Cardiac muscle cell (in vitro differentiated cells and primary cell): ENCODE results near the gene PHKA2. TPM values are rescaled to one million over a fixed set of nuclear protein-coding genes. Genes with fewer than 3 reads are reported as not detected.

Experiments used
- DNase-seq, 2 donors: peaks; one replicate each; pipeline versions ENCODE4 v3.0.0 to v3.0.0-alpha.2; 2010 to 2017; ENCODE audit warnings: low read depth in 1 of 2, low spot score in 1 of 2
- H3K27ac ChIP-seq: fragments of 200-600 bp; sonication (generic); 2 replicates; pipeline ENCODE4 v1.5.1; 2016
- H3K27me3 ChIP-seq: fragments of 200-600 bp; sonication (generic); 2 replicates; pipeline ENCODE4 v1.6.0; 2016; ENCODE audit warnings: control low read depth
- H3K36me3 ChIP-seq: fragments of 200-600 bp; sonication (generic); 2 replicates; pipeline ENCODE4 v1.5.1; 2016; ENCODE audit warnings: control low read depth
- H3K4me1 ChIP-seq: fragments of 200-600 bp; sonication (generic); 2 replicates; pipeline ENCODE4 v1.8.1; 2017; ENCODE audit warnings: low read depth, mild to moderate bottlenecking, mixed run types
- H3K4me3 ChIP-seq: fragments of 200-600 bp; sonication (generic); 2 replicates; pipeline ENCODE4 v1.5.1; 2016; ENCODE audit warnings: mild to moderate bottlenecking
- H3K9me3 ChIP-seq: fragments of 200-600 bp; sonication (generic); 2 replicates; pipeline ENCODE4 v1.5.1; 2017; ENCODE audit warnings: low read depth, mild to moderate bottlenecking, control low read depth
- polyA plus RNA-seq: library from polyadenylated mRNA; unstranded; fragments of >200 nt; fragmentation: Nextera tagmentation; extraction: Ambion mirVana; gene quantifications from 2 replicates; pipeline ENCODE4 v1.2.1, GENCODE V29; 2016
- total RNA-seq: library from RNA; depleted of rRNA; stranded (reverse); fragments of >200 nt; gene quantifications from 2 replicates; pipeline ENCODE4 v1.2.3, GENCODE V29; 2016
- TF ChIP-seq, protein P1 (sequence below): IDR thresholded peaks from 2 replicates; pipeline ENCODE4 v1.5.1; 2012; ENCODE audit warnings: low read depth, mild to moderate bottlenecking, low read length

The PHKA2 gene
- total and polyA plus RNA-seq, 2 experiments from 2014 or later = 34.8 to 47.3 TPM

DNA sequence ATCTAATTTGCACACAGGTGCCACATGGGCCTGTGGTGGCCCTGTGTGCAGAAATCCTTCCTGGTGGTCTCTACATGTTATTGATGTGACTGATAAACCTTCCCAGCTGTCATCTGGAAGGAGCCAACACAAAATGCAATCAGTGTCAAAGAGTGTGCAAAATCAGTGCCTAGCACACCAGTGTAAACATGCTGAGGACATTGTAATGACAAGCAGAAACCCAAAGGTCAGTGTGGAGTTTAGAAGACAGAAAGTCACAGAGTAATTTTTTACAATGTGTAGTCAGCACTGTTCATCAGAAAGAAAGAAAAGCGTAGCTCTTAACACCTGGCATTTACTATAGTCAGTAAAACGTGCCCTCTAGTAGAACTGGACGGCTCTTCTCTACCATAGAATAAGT is 50.3 kb downstream of the PHKA2 start:
- no peaks in the 10 kb centered on the region for H3K27me3 ChIP-seq
- no peaks in the 10 kb centered on the region for H3K4me1 ChIP-seq
- no peak overlapping the region for H3K4me3 ChIP-seq
- TF ChIP-seq, protein P1, sequence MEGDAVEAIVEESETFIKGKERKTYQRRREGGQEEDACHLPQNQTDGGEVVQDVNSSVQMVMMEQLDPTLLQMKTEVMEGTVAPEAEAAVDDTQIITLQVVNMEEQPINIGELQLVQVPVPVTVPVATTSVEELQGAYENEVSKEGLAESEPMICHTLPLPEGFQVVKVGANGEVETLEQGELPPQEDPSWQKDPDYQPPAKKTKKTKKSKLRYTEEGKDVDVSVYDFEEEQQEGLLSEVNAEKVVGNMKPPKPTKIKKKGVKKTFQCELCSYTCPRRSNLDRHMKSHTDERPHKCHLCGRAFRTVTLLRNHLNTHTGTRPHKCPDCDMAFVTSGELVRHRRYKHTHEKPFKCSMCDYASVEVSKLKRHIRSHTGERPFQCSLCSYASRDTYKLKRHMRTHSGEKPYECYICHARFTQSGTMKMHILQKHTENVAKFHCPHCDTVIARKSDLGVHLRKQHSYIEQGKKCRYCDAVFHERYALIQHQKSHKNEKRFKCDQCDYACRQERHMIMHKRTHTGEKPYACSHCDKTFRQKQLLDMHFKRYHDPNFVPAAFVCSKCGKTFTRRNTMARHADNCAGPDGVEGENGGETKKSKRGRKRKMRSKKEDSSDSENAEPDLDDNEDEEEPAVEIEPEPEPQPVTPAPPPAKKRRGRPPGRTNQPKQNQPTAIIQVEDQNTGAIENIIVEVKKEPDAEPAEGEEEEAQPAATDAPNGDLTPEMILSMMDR = no peak
- H3K36me3 ChIP-seq = peaks cover 3% of the 10 kb centered on the region
- DNase-seq = no peak
- H3K9me3 ChIP-seq = no peaks in the 10 kb centered on the region
- no peak overlapping the region for H3K27ac ChIP-seq

DNA sequence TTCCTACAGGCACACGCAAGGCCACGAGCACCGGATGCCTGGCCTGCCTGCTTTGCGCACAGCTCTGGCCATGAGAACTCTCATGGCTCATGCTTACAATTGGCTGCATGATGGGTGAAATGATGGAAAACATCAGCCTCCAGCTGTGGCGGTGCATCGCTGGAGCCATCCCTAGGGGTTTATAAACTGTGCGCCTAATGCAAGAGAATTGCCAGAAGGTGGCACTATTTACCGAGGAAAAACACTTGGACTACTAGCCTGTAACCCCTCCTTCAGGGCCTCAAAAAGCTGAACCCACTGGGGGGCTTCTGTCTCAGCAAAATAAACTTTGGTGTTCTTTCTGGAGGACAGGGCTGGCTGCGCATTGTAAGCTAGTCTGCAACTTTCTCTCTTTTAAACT is 51.9 kb downstream of the PHKA2 start:
- DNase-seq = peak; percentile 24 to 41
- Histone ChIP-seq H3K4me1 (no peaks in the 10 kb centered on the region), H3K9me3 (no peaks in the 10 kb centered on the region), H3K27ac (no peak overlapping the region), H3K36me3 (no peaks in the 10 kb centered on the region), H3K4me3 (no peak overlapping the region), H3K27me3 (no peaks in the 10 kb centered on the region)
- TF ChIP-seq, protein P1 = peak; percentile 45

DNA sequence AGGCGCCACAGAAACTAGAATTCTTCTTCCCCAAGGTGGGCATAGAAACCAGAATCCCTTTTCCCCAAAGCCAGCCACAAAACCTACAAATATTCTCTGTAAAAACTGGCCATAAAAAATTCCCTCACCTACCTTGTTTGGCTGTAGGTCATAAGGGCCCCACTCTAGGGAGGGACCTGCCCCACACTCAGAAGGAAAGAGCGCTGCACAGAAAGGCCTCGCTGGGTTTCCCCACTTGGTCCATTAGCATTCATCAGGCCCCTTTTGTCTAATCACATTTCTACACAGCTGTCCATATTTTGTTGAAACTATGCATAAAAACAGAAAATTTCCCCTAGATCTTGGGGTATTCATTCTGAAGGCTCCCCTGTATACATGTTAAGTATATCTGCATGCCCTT is 54.1 kb downstream of the PHKA2 start:
- Histone ChIP-seq H3K27ac (no peak overlapping the region), H3K27me3 (no peaks in the 10 kb centered on the region), H3K4me1 (no peaks in the 10 kb centered on the region), H3K9me3 (no peaks in the 10 kb centered on the region), H3K36me3 (peaks cover 5% of the 10 kb centered on the region), H3K4me3 (no peak overlapping the region)
- DNase-seq = no peak
- TF ChIP-seq, protein P1 = no peak

DNA sequence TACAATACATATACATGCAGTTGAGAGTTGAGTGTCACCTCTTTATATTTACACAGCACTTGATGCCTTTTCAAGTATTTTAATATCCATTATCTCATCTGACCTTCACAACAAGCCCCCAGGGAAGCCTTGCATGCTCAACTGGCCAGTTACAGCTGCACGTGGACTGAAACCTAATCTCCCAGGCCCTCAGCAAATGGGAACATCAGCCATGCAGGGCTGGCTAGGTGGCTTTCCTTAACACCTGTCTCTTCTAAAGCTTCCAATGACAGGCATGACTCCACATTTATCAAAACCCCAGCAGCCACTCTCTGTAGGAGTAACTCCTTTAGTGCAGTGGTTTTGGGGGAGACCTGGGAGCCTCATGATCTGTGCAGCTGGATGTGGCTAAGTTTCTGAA is 56.4 kb downstream of the PHKA2 start:
- Histone ChIP-seq H3K4me3 (no peak overlapping the region), H3K27me3 (no peaks in the 10 kb centered on the region), H3K36me3 (peaks cover 8% of the 10 kb centered on the region), H3K4me1 (no peaks in the 10 kb centered on the region), H3K27ac (no peak overlapping the region), H3K9me3 (no peaks in the 10 kb centered on the region)
- no peak for DNase-seq
- TF ChIP-seq, protein P1 = no peak

DNA sequence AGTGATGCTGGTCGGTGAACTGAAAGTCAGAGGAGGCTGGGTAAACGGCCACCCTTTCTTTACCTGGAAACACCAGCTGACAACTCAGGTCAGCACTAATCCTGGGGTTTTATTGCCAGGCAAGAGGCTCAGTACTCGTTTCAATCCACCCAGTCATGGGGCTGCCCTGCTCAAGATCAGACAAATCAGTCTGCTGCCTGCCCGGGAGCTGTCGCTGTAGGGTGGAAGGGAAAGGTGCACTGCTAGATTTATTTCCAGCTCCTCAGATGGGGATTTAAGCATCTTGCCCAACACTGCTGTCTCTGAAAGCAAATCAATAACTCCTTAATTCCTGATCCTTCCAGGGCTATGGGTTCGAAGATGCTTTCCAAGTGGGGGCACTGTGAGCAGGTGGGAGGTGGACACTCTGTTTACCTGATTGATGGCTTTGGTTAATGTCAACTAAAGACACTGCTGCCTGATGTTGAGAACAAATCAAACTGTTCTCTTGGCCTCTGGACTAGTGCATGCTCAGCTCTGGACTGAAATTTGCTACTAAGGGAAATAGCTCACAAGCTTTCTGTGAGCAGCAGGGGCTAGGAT is 59.3 kb downstream of the PHKA2 start:
- Histone ChIP-seq H3K9me3 (no peaks in the 10 kb centered on the region), H3K4me1 (no peaks in the 10 kb centered on the region), H3K27me3 (no peaks in the 10 kb centered on the region), H3K36me3 (peaks cover 8% of the 10 kb centered on the region), H3K27ac (no peak overlapping the region), H3K4me3 (no peak overlapping the region)
- no peak for DNase-seq
- TF ChIP-seq, protein P1 = no peak
